NCI-H82 (cell line): ENCODE measurements around the gene ADAMTS7.
"Not testable (repeated sequence)": the region's sequence is repeated elsewhere in the genome, so short reads cannot be mapped to it uniquely, and the experiment has no call there.

Experiments used
- DNase-seq: peaks from one replicate; lab custom pipeline; 2025; lab: John Stamatoyannopoulos, UW

Gene ADAMTS7

GRCh38 chr15:78753751-78754535, 57.3 kb downstream of the ADAMTS7 start:
- not testable (repeated sequence) for DNase-seq

DNA sequence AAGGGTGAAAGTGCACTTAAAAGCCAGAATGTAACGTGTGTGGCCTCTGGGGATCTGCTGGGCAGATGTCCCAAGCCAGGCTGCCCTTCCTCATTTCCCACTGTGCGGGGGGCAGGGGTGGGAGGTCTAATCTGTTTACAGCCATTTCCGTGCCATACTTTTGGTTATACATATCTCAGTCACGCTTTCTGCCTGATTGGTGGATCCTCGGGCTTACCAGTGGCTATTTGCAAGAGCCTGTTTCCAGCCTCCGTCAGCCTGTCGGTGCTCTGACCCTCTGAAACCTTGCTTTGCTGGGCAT, 58.0 kb downstream of the ADAMTS7 start:
- DNase-seq = not testable (repeated sequence)

DNA sequence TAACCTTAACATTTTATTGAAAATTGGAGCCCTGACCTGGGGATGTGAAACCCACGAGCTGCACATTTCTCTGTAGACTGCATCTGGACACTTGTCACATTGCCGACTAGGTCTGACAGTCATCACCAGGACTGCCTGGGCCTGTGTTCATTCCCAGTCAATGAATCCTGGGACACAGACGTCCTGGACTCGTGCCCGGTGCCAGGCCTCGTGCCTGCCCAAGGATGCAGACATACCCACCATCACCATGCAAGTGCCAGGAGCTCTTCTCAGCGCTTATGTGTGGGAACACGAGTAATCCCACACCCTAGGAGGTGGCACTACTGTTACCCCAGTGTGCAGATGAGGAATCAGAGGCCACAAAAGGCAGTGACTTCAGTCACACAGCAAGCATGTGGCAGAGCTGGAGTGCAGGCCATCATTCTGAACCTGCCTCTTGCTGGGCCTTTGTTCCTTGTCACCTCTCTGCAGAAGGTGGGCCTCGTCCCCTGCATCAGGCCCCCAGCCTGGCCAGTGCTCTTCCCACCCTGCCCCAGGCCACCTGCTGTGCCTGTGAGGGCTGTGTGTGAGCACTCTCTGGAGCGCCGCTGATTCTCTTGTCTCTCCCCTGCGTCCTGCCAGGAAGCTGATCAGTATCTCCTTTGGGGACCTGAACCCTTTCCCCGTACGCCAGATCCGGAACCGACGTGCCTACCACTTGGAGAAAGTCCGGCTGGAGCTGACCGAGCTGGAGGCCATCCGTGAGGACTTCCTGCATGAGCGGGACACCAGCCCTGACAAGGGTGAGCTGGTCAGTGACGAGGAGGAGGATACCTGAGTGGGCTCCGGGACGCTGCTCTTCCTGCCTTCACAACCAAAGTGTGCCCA, 58.5 kb downstream of the ADAMTS7 start:
- DNase-seq = no peak

DNA sequence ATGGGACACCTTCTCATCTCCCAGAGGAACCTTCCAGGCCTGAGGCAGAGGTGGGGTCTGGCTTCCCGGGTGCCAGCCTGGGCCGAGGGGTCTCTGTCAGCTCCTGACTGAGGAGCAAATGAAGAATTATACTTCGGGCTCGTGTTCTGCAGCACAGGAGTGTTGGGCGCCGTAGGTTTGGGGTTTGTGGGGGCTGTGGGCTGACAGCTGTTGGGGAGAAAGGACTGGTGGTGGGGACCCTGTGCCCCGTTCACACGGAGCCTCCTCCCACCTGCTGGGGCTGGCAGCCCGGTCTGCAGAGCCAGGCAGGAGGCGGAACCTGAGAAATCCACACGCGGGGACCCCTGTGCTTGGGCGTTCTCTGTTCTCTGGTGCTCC, 59.7 kb downstream of the ADAMTS7 start:
- DNase-seq = no peak

- DNase-seq = peak; percentile 95
These were observed 60.2 kb downstream of the ADAMTS7 start for GRCh38 chr15:78750974-78751601.

DNA sequence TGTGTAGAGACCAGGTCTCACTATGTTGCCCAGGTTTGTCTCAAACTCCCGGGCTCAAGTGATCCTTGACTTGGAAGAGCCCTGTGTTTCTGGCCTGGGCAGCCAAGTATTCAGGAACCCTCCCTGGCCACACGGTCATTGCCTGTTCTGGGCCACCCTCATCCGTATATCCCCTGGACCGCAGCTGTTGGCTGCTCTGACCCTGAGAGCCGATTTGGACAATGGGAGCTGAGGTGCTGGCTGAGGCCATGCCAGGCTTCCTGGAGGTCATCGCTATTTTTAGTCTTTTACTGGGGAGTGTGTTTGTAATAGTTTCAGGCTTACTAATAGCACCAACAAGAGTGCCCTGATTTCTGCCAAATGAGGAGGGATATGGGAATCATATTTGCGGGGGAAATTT, 60.7 kb downstream of the ADAMTS7 start:
- DNase-seq = no peak

- no peak for DNase-seq
These were observed 61.4 kb downstream of the ADAMTS7 start for GRCh38 chr15:78749831-78750230.

DNA sequence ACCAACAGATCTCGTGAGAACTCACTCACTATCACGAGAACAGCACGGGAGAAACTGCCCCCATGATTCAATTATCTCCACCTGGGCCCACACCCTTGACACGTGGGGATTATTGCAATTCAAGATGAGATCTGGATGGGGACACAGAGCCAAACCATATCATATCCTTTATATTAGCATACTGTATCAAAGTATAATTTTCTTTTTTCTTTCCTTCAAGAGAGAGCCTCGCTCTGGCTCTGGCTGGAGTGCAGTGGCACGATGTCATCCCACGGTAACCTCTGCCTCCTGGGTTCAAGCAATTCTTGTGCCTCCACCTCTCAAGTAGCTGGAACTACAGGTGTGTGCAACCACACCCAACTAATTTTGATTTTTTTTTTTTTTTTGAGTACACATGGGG, 63.4 kb downstream of the ADAMTS7 start:
- DNase-seq = peak; percentile 24

- not testable (repeated sequence) for DNase-seq
These were observed 69.6 kb downstream of the ADAMTS7 start for GRCh38 chr15:78741674-78742073.

DNA sequence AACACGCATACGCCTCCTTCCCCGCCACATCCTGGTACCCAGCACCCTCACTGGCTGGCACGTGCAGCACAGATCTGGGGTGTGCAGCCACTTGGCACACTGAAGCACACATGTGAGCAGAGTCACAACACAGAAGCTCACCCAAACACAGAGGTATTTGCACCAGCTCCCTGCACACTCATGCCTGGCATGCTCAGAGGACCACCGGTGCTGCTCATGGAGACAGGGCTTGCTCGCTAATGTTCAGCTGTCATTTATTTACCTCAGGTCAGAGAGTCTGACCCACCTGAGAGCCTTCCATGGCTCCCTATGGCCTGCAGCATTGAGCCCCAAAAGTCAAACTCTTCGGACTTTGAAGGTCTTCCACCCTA, 70.4 kb downstream of the ADAMTS7 start:
- no peak for DNase-seq

DNA sequence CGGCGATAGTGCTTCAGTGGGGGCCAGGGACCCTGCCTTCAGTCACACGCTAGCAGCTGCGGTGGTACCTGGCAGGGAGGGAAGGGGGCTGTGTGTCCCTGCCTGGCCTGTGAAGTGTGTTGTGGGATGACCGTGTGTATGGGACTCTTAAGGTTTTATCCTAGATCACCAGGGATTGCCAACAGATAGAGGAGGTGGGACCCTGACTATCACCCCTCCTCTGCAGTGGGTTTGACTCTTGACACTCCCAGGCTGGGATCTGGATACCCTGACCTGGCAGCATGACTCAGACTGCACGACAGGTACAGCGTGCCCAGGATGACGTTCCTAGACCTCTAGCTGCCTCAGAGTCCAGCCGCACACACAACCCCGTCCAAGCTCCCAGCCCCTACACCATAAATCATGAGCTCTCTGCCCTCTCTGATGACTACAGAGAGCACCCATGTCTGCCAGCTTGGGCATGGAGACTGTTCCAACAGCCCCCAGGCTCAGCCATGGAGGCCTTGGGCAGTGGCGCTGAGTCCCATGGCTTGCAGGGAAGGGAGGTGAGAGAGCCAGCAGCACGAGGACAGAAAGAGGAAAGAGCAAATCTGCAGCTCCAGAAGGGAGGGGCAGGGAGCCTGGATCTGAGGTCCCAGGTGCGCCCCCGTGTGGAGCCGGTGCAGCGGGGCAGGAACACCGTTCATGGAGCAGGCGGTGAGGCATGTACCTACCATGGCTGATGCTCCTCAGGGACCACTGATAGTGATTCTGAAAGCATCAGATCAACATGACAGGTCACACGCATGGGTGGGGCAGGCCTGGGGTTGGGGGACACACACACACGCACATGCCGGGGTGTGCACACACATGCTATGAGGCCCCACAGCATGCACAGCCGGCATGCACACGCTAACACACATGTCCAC, 71.0 kb downstream of the ADAMTS7 start:
- peak; percentile 77 for DNase-seq

- DNase-seq = no peak
These were observed 72.1 kb downstream of the ADAMTS7 start for GRCh38 chr15:78739206-78739605.

- peak; percentile 61 for DNase-seq
These were observed 73.2 kb downstream of the ADAMTS7 start for GRCh38 chr15:78737931-78738558.

DNA sequence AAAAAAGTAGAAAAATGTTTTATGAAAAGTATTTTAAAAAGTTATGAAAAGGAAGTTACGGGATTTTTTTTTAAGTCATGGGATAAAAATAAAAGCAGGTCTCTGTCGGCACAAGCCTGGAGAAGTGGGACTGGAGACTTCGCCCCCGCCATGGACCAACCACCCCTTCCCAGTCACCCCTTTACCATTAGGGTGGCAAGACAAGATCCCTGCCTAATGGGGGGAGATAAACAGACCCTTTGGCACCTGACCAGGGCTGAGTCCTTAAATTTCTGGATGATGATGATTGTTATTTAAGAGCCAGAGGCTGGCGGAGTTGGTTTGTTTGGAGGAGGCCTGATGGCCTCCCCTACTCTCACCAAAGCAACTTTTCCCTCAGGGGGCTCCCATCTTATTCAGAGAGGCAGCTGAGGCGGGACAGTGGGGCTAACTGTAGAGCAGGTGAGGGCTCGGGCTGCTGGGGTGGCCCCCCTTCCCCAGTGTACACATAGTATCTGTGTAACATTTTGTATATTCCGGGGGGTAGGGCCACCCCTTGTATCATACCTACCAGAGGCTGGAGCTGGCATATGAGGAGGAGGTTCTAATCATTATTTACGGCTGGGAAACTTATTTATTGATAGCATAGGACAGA, 74.0 kb downstream of the ADAMTS7 start:
- DNase-seq = no peak

DNA sequence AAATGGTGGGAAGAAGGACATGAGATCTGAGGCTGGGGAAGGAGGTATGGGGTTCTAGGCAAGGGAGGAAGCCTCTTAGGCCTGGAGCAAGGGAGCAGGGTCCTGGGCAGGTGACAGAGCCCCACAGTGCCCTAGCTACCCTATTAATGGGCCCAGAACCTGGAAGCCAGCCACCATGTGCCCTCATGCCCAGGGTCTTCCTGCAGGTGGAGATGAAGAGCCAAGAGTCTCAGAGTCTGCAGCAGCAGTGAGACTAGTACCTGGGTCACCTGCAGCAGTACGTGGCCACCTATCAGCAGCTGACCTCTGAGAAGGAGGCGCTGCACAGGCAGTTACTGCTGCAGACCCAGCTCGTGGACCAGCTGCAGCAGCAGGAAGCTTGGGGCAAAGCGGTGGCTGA, 75.0 kb downstream of the ADAMTS7 start:
- not testable (repeated sequence) for DNase-seq

DNA sequence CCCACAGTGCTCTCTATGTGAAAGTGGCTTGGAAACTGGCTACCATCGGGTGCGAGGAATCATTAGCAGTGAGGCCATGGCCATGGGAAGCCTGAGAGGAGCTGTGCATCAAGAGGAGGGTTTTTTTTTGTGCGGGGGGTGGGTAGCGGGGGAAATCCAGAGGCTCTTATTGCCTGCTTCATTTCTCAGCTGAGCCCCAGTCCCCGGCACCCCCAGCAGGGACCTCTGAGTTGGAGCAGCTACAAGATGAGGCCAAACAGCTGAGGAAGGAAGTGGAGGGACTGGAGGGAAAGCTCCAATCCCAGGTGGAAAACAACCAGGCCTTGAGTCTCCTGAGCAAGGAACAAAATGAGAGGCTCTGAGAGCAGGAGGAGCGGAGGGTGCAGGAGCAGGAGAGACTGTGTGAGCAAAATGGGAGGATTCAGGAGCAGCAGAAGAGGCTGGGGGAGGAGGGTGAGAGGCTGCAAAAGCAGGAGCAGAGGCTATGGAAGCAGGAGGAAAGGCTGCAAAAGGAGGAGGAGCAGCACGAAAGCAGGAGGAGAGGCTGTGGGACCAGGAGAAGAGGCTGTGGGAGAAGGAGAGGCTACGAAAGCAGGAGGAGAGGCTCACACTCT, 76.7 kb downstream of the ADAMTS7 start:
- no peak for DNase-seq

GRCh38 chr15:78732634-78733033, 78.6 kb downstream of the ADAMTS7 start:
- DNase-seq = no peak

DNA sequence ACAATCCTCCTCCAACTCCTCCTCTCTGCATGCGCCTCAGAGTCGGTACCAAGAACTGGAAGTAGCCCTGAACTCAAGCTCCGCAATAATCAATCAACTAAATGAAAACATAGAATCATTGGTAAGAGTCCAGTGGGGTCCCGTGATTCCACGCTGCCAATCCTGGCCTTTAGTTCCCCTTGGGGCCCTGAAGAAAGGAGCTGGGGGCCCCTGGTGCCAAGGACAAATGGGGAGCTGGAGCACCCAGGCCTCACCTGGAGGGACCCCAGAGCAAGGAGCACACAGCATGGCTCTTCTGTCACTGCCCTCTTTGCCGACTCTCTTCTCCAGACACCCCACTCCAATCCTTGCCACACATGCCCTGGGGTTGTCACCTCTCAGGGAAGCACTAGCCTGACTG, 80.3 kb downstream of the ADAMTS7 start:
- no peak for DNase-seq

DNA sequence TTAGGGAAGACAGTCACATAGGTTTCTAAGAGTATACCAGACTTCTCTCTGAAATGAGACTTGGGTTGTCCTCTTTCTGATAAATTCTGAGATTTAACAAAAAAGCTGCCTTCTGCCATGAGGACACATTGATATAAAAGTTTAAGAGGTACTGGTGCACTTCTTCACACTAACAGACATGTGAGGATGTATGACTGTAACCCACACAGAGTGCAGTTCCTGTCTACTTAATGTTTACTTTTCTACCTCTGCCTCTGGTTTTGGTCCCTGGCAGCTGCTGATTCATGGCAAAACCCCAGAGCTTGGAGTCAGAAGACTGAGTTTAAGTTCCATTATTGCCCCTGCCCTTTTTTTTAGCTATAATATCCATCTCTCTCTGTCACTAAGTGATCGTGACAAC, 82.8 kb downstream of the ADAMTS7 start:
- not testable (repeated sequence) for DNase-seq

DNA sequence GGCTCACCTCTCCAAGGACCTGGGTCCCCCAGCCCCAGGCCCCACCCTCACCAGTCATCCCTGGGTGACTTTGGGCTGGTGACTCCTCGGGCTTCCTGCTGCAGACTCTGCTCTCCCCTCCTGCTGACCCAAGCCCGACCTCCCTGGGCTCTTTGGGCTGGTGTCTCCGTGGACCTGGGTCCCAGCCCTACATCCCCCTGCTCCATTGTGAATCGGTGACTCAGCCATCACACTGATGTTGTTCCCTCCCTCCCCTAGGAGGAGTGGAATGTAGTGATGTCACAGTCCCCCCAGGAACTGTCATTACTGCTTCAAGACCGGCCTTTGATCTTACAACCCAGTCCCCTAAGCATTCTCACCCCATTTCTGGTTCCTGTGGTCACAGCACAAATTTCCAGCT, 83.7 kb downstream of the ADAMTS7 start:
- no peak for DNase-seq
